ENCODE measurements around the gene PLA1A.

- TF ChIP-seq EP300 (IDR thresholded peaks at IDR 0.05): no peak
- TF ChIP-seq POLR2A (IDR thresholded peaks at IDR 0.05): no peak
These were observed 23.2 kb downstream of the PLA1A start for GRCh38 chr3:119620899-119621298.

Data from upper lobe of left lung (tissue), 4 donors.